Measurements from ENCODE around the gene INCENP.

Gene INCENP

DNA sequence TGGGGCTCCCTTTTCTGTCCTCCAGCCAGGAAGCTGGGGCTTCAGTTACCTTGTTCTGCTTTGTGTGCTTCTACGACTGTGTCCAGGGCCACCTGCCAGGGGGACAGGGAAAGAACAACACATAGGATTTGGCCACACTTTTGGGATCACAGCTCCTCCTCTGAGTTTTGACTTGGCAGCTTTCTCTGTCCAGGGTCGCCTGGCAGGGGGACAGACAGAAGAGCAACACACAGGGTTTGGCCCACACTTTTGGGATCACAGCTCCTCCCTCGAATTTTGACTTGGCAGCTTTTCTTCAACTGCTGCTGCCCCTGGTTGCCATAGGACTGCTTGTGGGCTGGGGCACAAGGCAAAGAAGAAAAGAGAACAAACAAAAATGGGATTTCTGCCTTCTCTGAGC, 19.1 kb downstream of the INCENP start:
- Histone ChIP-seq H3K27ac (ENCODE audit: low read depth, low read length) (no peak overlapping the region), H3K4me1 (ENCODE audit: control insufficient read depth, insufficient read depth, low read length) (no peaks in the 10 kb centered on the region), H3K9ac (ENCODE audit: low read depth, low read length) (no peak overlapping the region), H3K9me3 (ENCODE audit: control insufficient read depth, insufficient read depth, low read length) (no peaks in the 10 kb centered on the region), H3K36me3 (ENCODE audit: control insufficient read depth, insufficient read depth, low read length) (peaks cover 92% of the 10 kb centered on the region), H3K4me3 (ENCODE audit: low read depth, low read length) (no peak overlapping the region), H3K27me3 (ENCODE audit: control insufficient read depth, insufficient read depth, low read length) (no peaks in the 10 kb centered on the region)

DNA sequence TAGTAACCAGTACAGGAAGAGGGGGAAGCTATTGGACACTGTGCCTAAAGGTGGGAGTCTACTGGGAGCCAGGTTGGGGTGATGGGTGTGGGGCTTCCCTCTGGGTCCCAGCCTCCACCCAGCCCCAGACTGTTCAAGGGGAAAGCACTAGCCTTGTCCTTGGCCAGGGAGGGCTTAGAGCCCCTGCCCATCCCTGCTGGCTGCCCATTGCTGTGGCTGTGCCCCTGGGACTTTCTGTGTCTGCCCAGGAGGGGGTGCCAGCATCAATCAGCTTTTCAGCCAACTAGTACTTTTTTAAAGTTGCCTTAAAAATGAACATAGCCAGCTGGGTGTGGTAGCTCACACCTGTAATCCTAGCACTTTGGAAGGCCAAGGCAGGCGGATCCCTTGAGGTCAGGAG, 19.9 kb downstream of the INCENP start:
- no peaks in the 10 kb centered on the region for H3K9me3 ChIP-seq (ENCODE audit: control insufficient read depth, insufficient read depth, low read length)
- no peaks in the 10 kb centered on the region for H3K27me3 ChIP-seq (ENCODE audit: control insufficient read depth, insufficient read depth, low read length)
- no peak overlapping the region for H3K27ac ChIP-seq (ENCODE audit: low read depth, low read length)
- H3K9ac ChIP-seq (ENCODE audit: low read depth, low read length): no peak overlapping the region
- peaks cover 92% of the 10 kb centered on the region for H3K36me3 ChIP-seq (ENCODE audit: control insufficient read depth, insufficient read depth, low read length)
- H3K4me3 ChIP-seq (ENCODE audit: low read depth, low read length): no peak overlapping the region
- H3K4me1 ChIP-seq (ENCODE audit: control insufficient read depth, insufficient read depth, low read length): no peaks in the 10 kb centered on the region

DNA sequence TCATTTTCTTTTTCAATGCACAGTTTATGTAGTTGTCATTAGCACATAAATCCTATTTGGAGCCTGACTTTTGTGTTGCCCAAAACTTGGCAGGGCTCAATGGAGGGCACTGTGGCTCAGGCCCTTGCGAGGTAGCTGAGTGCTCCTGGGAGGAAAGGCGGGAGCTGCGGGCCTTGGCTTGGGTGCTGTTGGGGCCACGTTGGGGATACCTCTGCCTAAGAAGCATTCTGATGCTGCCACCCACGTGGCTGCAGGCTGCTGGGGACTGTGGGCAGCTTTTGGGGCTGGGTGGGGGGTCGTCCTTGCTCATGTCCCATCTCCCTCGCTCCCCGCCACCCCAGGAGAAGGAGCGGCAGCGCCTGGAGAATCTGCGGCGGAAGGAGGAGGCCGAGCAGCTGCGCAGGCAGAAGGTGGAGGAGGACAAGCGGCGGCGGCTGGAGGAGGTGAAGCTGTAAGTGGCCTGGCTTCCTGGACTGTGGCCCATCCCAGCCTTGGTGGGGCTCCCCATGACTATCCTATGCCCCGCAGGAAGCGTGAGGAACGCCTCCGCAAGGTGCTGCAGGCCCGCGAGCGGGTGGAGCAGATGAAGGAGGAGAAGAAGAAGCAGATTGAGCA, 20.9 kb downstream of the INCENP start:
- Histone ChIP-seq H3K4me1 (ENCODE audit: control insufficient read depth, insufficient read depth, low read length) (no peaks in the 10 kb centered on the region), H3K36me3 (ENCODE audit: control insufficient read depth, insufficient read depth, low read length) (peaks cover 92% of the 10 kb centered on the region), H3K4me3 (ENCODE audit: low read depth, low read length) (no peak overlapping the region), H3K27ac (ENCODE audit: low read depth, low read length) (no peak overlapping the region), H3K9ac (ENCODE audit: low read depth, low read length) (no peak overlapping the region), H3K27me3 (ENCODE audit: control insufficient read depth, insufficient read depth, low read length) (no peaks in the 10 kb centered on the region), H3K9me3 (ENCODE audit: control insufficient read depth, insufficient read depth, low read length) (no peaks in the 10 kb centered on the region)

GRCh38 chr11:62145261-62145871, 21.6 kb downstream of the INCENP start:
- Histone ChIP-seq H3K4me3 (ENCODE audit: low read depth, low read length) (no peak overlapping the region), H3K4me1 (ENCODE audit: control insufficient read depth, insufficient read depth, low read length) (no peaks in the 10 kb centered on the region), H3K27me3 (ENCODE audit: control insufficient read depth, insufficient read depth, low read length) (no peaks in the 10 kb centered on the region), H3K36me3 (ENCODE audit: control insufficient read depth, insufficient read depth, low read length) (peaks cover 92% of the 10 kb centered on the region), H3K9ac (ENCODE audit: low read depth, low read length) (no peak overlapping the region), H3K27ac (ENCODE audit: low read depth, low read length) (no peak overlapping the region), H3K9me3 (ENCODE audit: control insufficient read depth, insufficient read depth, low read length) (no peaks in the 10 kb centered on the region)

- H3K9me3 ChIP-seq (ENCODE audit: control insufficient read depth, insufficient read depth, low read length): no peaks in the 10 kb centered on the region
- no peak overlapping the region for H3K4me3 ChIP-seq (ENCODE audit: low read depth, low read length)
- no peaks in the 10 kb centered on the region for H3K27me3 ChIP-seq (ENCODE audit: control insufficient read depth, insufficient read depth, low read length)
- H3K27ac ChIP-seq (ENCODE audit: low read depth, low read length): no peak overlapping the region
- H3K36me3 ChIP-seq (ENCODE audit: control insufficient read depth, insufficient read depth, low read length): peaks cover 92% of the 10 kb centered on the region
- no peaks in the 10 kb centered on the region for H3K4me1 ChIP-seq (ENCODE audit: control insufficient read depth, insufficient read depth, low read length)
- no peak overlapping the region for H3K9ac ChIP-seq (ENCODE audit: low read depth, low read length)
Measured at GRCh38 chr11:62146476-62147200, 22.8 kb downstream of the INCENP start.

DNA sequence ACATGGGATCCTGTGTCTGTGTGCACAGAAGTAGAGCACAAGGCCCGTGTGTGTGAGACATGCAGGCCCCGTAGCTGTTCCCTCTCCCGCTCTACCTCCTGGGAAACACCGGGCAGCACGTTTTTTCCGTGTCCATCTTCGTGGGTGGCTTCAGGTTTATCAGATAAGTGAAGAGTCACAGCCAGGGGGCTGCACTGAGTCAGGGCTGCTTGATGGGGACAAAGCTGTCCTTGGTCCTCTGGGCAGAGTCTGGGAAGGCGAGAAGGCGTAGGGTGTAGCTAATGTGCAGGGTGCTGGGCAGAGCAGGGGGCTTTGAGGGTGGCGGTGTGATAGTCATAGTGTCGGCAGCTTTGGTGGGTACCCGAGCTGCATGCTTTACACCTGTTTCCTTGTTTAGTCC, 23.7 kb downstream of the INCENP start:
- Histone ChIP-seq H3K27me3 (ENCODE audit: control insufficient read depth, insufficient read depth, low read length) (no peaks in the 10 kb centered on the region), H3K27ac (ENCODE audit: low read depth, low read length) (no peak overlapping the region), H3K4me3 (ENCODE audit: low read depth, low read length) (no peak overlapping the region), H3K9ac (ENCODE audit: low read depth, low read length) (no peak overlapping the region), H3K36me3 (ENCODE audit: control insufficient read depth, insufficient read depth, low read length) (peaks cover 91% of the 10 kb centered on the region), H3K9me3 (ENCODE audit: control insufficient read depth, insufficient read depth, low read length) (no peaks in the 10 kb centered on the region), H3K4me1 (ENCODE audit: control insufficient read depth, insufficient read depth, low read length) (no peaks in the 10 kb centered on the region)

DNA sequence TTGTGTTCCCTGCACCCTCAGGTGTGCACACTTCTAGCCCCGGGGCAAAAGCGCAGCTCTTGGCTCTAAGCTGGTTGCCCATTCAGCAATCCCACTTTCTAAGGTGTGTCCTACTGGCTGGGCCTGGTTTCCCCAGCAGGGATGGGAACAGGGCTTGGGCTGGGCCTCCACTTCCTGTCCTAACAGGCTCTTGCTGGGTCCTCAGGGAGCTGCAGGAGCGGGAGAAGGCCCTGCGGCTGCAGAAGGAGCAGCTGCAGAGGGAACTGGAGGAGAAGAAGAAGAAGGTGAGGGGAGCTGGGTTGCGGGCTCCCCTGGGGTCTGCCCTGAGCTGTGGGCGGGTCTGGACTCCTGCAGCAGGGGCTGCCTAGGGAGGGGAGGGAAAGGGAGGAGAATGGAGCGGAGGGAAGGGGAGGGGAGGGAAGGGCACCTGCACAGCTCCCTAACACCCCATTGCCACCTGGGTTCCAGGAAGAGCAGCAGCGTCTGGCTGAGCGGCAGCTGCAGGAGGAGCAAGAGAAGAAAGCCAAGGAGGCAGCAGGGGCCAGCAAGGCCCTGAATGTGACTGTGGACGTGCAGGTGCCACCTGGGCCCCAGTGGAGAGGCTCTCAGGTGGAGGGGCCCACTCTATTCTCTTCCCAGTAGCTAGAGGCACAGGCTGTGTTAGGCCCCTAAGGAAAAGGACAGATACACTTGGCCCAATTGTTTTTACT, 24.6 kb downstream of the INCENP start:
- Histone ChIP-seq H3K27ac (ENCODE audit: low read depth, low read length) (no peak overlapping the region), H3K36me3 (ENCODE audit: control insufficient read depth, insufficient read depth, low read length) (peaks cover 91% of the 10 kb centered on the region), H3K9ac (ENCODE audit: low read depth, low read length) (no peak overlapping the region), H3K4me1 (ENCODE audit: control insufficient read depth, insufficient read depth, low read length) (no peaks in the 10 kb centered on the region), H3K27me3 (ENCODE audit: control insufficient read depth, insufficient read depth, low read length) (no peaks in the 10 kb centered on the region), H3K4me3 (ENCODE audit: low read depth, low read length) (no peak overlapping the region), H3K9me3 (ENCODE audit: control insufficient read depth, insufficient read depth, low read length) (no peaks in the 10 kb centered on the region)

DNA sequence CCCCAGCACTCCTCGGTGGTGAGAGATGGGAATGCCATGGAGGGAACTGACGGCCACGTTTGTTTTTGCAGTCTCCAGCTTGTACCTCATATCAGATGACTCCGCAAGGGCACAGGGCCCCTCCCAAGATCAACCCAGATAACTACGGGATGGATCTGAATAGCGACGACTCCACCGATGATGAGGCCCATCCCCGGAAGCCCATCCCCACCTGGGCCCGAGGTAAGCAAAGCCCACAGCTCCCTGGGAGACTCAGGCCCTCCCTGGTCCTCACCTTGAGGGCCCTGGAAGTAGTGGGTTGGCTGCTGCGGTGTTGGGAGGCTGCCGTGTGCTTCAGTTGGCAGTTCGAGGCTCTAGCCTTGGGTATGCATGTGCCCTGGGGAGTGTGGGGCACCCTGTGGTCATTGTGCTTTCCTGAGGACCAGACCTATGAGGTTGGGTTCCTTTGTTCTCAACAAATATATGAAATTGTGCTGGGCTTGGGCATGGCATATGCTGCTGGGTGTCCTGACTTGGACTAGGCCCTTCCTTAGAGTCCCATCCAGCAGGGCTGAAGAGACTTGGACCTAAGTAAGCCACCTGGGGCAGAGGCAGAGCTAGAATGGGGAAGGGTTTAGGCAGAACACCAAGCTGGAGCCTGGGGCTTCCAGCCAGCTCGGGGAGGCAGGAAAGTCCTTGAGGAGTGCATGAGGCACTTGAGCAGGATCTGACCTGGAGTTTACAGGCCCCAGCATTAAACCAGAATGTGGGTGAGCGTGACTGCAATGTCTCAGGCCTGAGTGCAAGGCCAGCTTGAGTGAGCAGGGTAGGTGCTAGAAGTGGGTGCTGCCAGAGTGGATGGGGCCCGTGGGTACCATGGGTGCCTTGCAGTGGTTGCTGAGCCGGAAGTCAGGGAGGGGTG, 26.4 kb downstream of the INCENP start:
- H3K9me3 ChIP-seq (ENCODE audit: control insufficient read depth, insufficient read depth, low read length): no peaks in the 10 kb centered on the region
- no peaks in the 10 kb centered on the region for H3K27me3 ChIP-seq (ENCODE audit: control insufficient read depth, insufficient read depth, low read length)
- H3K4me1 ChIP-seq (ENCODE audit: control insufficient read depth, insufficient read depth, low read length): no peaks in the 10 kb centered on the region
- H3K4me3 ChIP-seq (ENCODE audit: low read depth, low read length): no peak overlapping the region
- H3K9ac ChIP-seq (ENCODE audit: low read depth, low read length): no peak overlapping the region
- no peak overlapping the region for H3K27ac ChIP-seq (ENCODE audit: low read depth, low read length)
- H3K36me3 ChIP-seq (ENCODE audit: control insufficient read depth, insufficient read depth, low read length): peaks cover 81% of the 10 kb centered on the region

- H3K27me3 ChIP-seq (ENCODE audit: control insufficient read depth, insufficient read depth, low read length): no peaks in the 10 kb centered on the region
- no peak overlapping the region for H3K9ac ChIP-seq (ENCODE audit: low read depth, low read length)
- no peak overlapping the region for H3K4me3 ChIP-seq (ENCODE audit: low read depth, low read length)
- H3K4me1 ChIP-seq (ENCODE audit: control insufficient read depth, insufficient read depth, low read length): no peaks in the 10 kb centered on the region
- H3K36me3 ChIP-seq (ENCODE audit: control insufficient read depth, insufficient read depth, low read length): peaks cover 73% of the 10 kb centered on the region
- no peak overlapping the region for H3K27ac ChIP-seq (ENCODE audit: low read depth, low read length)
- H3K9me3 ChIP-seq (ENCODE audit: control insufficient read depth, insufficient read depth, low read length): no peaks in the 10 kb centered on the region
Measured at GRCh38 chr11:62150887-62151736, 27.3 kb downstream of the INCENP start.

GRCh38 chr11:62151737-62152102, 27.9 kb downstream of the INCENP start:
- Histone ChIP-seq H3K27me3 (ENCODE audit: control insufficient read depth, insufficient read depth, low read length) (no peaks in the 10 kb centered on the region), H3K4me1 (ENCODE audit: control insufficient read depth, insufficient read depth, low read length) (no peaks in the 10 kb centered on the region), H3K9ac (ENCODE audit: low read depth, low read length) (no peak overlapping the region), H3K4me3 (ENCODE audit: low read depth, low read length) (no peak overlapping the region), H3K36me3 (ENCODE audit: control insufficient read depth, insufficient read depth, low read length) (peaks cover 66% of the 10 kb centered on the region), H3K9me3 (ENCODE audit: control insufficient read depth, insufficient read depth, low read length) (no peaks in the 10 kb centered on the region), H3K27ac (ENCODE audit: low read depth, low read length) (no peak overlapping the region)
